Left hindlimb (tissue), 1 donor: ENCODE data around the gene PWP1.
A peak's percentile ranks its signal among the peaks of the same experiment; 100 is the strongest.

Experiments used
- DNase-seq: peaks from one replicate; pipeline ENCODE4 v3.0.0-alpha.2; 2018

The PWP1 gene

DNA sequence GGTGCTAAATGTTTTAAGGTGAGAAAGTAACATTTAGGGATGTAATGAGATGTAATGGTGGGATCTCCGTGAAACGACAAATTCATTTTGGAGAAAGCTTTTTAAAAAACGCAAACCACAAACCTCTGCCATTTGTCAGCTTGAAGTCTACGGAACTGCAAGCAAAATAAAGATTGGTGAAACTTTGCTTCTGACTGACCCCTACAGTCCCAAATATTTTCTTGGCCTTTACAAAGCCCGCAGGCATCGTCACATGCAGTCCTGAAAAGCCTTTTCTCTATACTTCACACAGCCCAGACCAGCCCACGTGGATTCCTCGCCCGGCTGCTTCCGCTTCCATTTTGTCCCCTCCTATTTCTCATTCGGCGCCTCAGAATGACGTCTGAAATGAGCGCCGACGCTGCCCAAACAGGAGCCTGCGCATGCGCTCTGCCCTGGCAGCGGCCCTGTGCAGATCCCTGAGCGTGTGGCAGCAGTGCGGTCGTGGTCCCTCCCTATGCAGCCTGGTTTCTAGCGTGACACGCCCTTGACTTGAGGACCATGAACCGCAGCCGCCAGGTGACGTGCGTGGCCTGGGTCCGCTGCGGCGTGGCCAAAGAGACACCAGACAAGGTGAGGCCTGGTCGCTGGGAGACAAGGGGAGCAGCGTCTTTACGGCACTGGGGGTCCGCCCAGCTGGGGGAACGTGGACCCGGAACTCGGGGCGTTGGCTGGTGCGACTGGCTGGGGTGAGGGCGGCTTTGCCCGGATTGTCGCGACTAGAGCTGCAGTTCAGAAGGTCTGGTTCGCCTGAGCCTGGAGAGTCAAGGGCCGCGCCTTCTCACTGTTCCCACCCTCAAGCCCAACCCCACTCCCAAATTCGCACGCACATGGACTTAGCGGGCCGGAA, at the start of gene PWP1:
PWP1 (plus strand) TSS at position 440 of the 889 bp plus-strand sequence; CDS start at position 541, 101 bp downstream.
- peak; percentile 95 for DNase-seq

DNA sequence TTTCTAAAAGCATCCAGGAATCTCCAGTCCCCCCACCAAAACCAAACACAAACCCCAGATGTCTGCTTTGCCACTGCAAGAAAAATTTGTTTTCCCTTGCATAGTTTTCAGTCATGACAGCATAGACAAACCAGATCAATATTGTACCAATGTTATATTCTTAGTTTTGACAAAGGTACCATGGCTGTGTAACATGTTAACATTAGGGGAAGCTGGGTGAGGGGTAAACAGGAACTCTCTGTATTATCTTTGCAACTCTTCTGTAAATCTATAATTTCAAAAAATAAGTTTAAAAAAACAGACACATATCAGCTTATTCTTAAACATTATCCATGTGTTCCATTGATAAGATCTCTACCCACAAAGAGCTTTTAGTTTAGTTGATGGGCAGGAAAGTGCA, 44.4 kb upstream of the PWP1 start:
- DNase-seq = no peak

DNA sequence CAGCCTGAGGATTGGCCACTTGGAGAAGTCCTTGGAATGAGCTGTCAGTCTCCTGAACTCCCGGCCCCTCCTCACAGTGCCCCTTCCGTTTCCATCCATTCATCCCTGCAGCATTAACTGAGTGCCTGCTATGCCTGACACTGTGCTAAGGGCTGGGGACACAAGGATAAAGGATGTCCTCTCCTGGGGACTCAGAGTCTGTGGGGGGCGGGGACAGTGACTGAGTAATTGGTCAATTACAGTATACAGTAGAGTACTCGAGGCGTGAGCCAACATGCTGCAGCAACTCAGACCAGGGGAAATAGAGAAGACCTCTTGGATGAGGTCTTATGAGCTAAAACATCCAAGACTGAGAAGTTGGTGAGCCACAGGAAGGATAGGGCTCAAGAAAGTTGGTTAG, 43.4 kb upstream of the PWP1 start:
- no peak for DNase-seq

DNA sequence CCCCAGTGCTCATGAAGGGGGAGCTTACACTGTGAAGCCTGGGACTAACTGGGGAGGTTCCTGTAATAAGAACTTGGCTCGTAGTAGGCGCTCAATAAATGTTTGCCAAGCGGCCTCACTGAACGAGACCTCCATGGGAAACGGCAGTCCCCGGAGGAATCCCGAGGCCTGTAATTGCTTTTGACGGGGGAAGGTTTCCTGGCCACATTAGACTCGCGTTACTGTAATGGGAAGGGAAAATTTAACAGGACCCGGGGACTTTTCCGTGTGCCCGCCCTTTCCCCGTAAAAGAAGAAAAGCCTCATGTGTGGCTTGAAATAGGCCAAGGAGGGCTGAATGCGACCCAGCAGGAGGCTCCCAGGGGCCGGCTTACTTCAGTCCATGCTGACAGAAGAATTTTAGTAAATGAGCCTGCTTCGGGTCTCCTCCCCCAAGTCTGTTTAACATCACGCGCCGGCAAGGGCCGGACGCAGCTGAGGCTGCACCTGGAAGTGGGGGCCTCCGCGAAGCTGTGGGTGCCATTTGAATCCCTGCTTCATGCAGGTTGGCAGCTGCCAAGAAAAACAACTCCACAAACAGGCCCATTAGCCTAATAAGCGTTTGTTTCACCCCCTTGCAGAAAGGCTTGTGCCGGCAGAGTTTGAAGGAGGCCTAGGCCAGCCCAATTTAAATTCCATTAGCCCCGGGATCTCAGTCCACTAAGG, 39.8 kb upstream of the PWP1 start:
- DNase-seq = peak; percentile 81

DNA sequence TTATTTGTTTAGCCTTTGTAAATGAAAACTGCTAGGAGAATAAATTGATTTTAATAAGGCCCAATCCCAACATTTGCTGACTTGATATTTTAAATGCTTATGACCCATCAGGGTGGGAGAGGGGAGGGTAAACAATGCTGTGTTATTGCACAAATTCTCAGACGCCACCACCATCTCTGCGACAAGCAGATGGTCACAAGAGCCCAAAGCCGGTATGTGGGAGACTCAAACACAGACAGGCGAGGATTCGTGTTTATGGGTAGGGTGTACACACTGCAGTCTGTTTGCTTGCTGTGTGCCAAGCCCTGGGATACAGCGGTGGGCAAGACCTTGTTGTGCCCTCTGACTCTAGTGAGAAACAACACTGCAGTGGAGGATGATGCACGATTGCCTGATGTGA, 39.2 kb upstream of the PWP1 start:
- no peak for DNase-seq

DNA sequence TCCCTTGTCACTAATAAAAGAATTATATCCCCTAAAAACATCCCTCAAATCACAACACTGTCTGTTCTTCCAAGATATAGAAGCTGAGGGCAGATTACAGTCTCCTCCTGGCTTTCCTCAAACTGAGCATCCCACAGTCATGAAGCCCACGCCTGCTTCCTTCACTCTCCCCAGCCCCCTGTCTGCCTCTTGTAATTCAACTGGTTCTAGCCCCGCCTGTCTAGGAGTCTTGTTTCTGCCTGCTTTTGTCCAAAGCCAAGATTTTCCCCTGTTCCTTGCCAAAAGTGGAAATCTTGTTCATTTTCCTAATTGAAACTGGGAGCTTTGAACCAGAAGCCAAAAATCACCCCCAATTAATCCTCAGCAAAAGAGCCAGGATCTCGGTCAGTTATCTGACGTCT, 35.9 kb upstream of the PWP1 start:
- DNase-seq = peak; percentile 65

DNA sequence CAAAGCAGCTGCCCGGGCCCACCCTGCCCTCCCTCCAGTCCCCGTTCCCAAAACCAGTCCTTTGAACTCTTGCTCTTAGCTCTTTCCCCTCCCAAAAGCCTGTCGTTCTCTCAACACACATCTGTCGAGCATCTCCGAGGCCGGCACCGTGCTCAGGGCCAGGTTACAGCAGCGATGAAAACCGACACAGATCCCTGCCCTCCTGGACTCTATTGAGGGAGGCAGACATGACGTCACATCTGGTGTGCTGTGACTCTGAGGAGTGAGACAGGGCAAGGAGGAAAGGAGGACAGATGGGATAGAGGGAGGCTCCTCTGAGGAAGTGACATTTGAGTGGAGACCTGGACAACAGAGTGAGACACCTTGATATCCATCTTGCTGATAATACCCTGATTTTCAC, 34.6 kb upstream of the PWP1 start:
- DNase-seq = no peak

DNA sequence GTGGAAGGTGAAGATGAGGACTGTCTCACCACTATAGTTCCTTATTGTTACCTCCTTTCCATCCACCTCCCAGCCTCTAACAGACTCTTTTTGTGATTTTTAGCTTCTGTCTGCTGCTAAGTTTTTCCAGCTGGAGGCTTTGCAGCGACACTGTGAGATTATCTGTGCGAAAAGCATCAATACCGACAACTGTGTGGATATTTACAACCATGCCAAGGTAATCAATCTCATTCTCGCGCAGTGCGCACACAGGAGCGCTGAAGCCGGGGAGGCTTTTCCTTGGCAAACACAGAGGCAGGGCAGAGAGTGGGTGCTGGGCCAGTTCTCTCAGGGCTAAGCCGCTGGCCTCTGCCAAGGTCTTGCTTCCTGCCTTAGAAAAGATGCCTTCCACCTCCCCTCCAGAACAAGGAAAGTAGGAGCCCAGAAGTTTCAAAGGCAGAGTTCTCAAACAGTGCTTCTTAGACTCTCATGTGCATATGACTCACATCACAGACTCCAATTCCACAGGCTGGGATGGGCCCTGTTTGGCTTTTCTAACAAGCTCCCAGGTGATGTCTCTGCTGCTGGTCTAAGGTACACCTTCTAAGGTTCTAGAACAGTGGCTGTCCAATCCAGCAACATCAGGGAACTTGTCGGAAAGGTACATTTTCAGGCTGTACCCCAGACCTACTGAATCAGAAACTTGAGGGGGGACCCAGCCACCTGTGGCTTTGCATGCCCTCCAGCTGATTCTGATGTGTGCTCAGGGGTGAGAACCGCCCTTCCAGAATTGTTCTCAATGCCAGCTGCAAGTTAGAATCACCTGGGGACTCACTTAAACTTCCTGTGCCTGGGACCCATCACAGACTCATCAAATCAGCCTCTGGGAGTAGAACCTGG, 33.8 kb upstream of the PWP1 start:
- no peak for DNase-seq

DNA sequence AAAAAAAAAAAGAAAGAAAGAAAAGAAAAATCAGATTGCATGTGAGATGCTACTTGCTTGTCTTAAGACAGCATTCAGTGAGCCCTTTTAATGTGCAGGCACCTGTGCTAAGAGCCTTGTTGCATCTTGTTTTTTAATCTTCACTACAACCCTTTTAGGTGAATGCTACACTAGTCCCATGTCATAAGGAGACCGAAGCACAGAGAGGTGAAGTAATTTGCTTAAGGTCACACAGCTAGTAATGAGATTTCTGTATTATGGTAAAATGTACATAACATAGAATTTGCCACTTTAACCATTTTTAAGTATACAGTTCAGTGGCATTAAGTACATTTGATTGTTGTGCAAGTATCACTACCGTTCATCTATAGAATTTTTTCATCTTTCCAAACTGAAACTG, 32.1 kb upstream of the PWP1 start:
- DNase-seq = no peak

DNA sequence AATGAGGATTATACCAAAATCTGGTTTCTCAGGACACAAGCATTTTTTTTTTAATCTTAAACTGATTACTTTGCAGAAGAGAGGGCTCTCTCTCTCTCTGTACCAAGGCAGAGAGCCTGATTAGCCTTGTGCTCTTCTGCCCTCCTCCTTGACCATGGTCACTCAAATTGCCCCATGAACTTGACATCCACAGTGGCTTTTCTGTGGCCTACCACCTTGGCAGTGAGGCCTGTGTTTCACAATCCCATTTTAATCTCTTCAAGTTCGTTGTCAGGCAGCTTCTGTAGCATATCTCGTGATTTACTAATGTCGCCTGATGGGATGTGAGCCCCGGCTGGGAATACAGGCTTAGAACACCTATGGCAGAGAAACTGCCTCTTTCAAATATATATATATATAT, 30.7 kb upstream of the PWP1 start:
- no peak for DNase-seq

DNA sequence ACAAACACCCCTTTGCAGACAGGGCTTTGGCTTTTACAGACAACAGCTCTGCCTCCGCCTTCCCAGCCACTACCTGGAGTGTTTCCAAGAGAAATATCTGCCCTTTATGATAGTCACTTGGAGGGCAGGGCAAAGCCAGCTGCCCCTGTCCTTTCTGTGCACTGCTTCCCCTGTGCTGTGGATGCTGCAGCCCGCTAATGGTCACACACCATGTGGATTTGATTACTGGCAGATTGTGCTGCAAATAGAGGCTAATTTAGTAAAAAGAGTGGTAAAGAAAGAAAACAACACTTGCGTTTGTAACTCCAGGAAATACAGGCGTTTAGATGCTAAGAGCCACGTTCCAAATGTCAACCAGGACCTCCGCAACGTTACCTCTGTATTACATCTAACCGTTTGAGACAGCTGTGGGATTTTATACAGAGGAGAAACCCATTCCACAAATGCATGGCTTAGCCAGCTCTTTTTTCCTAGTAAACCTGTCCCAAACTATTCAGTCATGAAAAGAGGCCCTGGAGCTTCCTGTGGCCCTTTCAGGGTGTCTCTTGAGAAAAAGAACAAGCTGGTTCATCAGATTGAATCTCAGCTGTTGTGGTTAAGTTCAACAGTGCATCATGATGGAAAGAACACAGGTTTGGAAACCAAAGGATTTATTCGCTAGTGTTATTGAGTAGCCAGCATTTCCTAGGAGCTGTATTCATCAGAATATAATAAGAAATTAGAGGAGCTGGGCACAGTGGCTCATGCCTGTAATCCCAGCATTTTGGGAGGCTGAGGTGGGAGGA, 30.1 kb upstream of the PWP1 start:
- DNase-seq = no peak

DNA sequence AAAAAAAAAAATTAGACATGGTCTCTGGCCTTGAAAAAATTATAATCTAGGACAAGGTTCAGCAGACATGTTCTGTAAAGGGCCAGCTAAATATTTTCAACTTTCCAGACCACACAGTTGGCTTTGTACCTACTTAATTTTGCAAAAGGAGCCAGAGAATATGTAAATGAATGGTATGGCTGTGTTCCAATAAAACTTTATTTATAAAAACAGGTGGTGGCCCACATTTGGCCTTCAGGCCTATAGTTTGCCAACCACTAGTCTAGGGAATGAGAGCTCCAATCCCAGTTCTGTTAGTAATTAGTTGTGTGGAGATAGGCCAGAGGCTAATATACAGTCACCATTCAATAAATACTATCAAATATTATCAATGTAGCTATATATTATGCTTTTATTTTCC, 29.3 kb upstream of the PWP1 start:
- no peak for DNase-seq

DNA sequence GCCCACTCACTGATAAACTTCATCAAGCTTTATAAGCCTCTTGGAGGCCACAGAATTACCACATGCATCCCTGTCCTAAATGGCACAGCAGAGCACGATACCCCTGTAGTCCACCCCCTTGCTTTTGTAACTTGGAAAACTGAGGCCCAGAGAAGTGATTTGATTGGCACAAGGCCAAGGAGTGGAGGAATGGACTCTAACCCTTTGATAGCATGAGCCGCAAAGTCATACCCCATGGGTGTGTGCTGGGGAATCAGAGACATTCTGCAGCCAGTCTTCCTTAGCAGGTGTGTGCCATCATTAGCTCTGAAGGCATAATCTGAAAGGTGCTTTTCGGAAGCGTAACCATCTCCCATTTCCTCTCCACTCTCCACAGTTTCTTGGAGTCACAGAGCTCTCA, 28.5 kb upstream of the PWP1 start:
- DNase-seq = no peak

DNA sequence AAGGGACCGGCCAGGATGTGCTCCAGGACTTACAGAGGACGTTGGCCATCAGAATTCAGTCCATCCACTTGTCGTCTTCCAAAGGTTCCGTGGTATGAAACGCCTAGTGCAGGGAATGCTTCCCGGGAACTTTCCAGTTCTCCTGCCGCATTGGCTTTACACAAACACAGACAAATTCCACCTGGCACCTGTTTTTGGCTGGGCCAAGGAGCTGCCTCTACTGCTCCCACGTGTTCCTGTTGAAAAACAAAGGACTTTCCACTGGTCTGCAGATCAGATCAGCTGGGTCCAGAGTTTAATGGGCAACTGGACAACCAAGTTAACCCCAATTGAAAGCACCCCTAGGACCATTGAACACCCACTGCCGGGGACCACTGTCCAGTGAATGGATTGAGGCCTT, 28.0 kb upstream of the PWP1 start:
- no peak for DNase-seq

DNA sequence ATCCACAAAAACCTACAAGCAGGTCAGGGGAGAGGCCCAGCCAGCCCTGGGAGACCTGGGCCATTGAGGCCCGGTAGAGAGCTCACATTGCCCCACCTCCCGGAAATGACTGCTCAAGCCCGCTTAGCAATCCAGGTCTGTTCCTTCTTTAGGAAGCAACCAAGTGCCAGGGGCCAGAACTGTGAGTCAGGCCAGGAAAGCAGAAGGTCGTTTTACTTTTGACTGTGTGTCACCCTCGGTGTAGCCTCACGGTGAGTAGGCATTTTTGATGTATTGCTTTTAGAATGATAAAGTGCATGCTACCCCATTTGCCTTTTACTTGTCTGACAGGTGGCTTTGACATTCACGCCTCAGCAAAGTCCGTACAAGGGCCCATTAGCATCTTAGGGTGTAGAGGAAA, 25.4 kb upstream of the PWP1 start:
- no peak for DNase-seq

DNA sequence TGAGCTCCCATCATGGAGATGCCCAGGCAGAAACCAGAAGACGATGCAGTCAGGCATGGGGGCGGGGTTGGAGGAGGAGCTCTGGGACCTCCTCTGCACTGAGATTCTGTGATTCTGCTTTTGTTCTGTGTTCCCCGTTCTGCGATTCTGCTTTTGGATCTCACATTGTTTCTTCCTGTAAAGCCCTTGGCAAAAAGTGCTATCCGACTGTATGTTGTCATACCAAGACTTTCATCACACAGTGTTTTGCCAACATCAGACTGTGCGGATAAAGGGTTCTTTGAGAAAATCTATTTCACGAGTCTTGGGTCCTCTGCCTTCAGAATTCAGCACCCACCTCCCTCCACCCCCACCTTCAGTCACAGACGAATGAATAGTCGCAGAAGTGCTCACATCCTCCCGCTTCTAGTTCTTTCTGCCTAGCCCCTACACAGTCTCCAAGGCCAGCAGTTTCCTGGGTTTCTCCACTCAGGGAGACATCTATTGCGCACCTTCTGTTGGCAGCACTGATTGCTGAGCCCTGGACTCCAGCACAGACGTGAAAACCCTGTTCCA, 24.7 kb upstream of the PWP1 start:
- DNase-seq = no peak

DNA sequence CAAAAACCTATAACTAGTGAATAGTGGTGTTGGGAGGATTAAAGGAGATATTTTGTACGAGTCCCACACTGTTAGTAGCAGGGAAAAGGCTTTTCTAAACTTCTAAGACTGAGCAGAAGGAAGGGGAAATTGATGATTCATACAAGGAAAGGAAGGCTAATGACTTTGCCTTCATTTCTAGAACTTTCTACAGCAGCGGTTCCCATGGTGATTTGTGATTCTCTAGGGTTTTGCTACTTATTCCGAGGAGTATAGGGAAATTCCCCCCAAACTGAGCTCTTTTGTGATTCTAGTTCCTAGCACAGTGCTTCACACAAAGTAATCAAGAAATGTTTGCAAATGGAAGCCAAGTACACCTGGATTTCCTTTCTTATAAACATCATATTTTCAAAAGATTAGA, 23.8 kb upstream of the PWP1 start:
- DNase-seq = no peak

DNA sequence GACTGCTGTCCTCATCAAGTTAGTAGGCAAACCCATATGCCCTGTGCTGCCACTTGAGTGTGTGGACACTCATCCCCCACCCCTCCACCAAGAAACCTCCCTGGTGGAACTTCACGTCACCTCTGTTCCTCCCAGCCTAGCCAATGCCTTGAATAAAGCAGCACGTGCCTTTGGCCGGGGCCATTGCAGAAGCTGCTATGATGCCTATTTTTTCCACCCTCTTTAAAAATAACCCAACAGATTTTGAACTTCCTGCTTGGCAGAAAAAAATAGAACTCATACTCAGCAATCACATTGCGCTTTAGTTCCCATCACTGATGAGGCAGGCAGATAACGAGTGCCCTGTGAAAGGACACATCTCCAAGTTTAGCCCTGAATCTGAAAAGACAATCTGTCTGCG, 23.1 kb upstream of the PWP1 start:
- no peak for DNase-seq

DNA sequence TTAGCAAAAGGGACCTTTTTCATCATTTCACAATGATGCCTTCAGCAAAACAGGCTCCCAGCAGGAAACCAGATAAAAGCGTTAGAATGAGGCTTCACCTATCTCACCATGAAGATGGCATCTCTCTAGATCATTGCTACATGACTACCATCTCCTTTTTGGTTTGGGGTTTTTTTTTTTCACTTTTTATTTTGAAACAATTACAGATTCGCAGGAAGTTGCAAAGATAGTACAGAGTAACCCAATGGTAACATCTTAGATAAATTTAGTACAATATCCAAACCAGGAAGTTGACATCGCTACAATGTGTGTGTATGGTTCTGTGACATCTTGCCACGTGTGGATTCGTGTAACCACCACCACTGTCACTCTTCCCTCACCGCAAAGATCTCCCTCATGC, 22.3 kb upstream of the PWP1 start:
- no peak for DNase-seq

DNA sequence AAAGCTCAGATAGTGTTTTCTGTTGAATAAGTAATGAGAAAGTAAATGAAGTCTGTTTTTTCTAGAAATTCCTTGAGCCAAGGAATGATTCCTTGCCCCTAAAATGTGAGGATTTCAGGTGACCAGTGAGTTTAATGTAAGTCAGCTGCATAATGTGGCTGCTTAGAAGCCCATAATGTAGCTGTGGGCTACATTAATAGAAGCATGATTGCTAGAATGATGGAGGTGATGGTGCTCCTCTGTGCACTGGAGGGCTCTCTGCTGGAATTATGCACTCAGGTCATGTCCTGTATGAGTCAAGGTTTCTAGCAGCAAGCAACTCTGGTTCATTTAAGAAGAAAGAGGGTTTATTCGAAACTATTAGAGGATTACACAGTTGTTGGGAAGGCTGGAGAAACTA, 19.6 kb upstream of the PWP1 start:
- no peak for DNase-seq

DNA sequence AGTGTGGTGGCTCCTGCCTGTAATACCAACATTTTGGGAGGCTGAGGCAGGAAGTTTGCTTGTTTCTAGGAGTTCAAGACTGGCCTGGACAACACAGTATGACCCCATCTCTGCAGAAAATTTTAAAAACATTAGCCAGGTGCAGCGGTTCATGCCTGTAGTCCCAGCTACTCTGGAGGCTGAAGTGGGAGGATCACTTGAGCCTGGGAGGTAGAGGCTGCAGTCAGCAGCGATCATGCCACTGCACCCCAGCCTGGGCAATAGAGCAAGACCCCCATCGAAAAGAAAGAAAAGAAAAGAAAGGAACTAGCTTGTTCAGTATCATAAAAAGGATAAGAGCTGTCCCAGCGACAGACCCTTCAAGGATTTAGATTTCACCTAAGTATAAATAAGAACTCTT, 18.1 kb upstream of the PWP1 start:
- no peak for DNase-seq
